HUES6 (cell line): ENCODE data around the gene DLX6.
"Not testable (repeated sequence)": the region's sequence is repeated elsewhere in the genome, so short reads cannot be mapped to it uniquely, and the experiment has no call there.

Source experiments
- H3K27ac ChIP-seq: 2 replicates; pipeline ENCODE4 v1.7.0; 2013; ENCODE audit warnings: low read depth, mild to moderate bottlenecking, low read length, inconsistent platforms
- H3K27me3 ChIP-seq: 2 replicates; pipeline ENCODE4 v1.6.1; 2013; ENCODE audit warnings: low read length; ENCODE audit not compliant: control insufficient read depth, insufficient read depth
- H3K36me3 ChIP-seq: 2 replicates; pipeline ENCODE4 v1.6.1; 2013; ENCODE audit warnings: low read length; ENCODE audit not compliant: control insufficient read depth, insufficient read depth
- H3K4me1 ChIP-seq: 2 replicates; pipeline ENCODE4 v1.6.1; 2013; ENCODE audit warnings: low read length; ENCODE audit not compliant: control insufficient read depth, insufficient read depth
- H3K4me3 ChIP-seq: 2 replicates; pipeline ENCODE4 v1.5.1; 2013; ENCODE audit warnings: low read depth, low read length
- H3K9ac ChIP-seq: one replicate; pipeline ENCODE4 v1.6.1; 2013; ENCODE audit warnings: mild to moderate bottlenecking, low read length
- H3K9me3 ChIP-seq: 2 replicates; pipeline ENCODE4 v1.6.1; 2013; ENCODE audit warnings: low read depth, low read length; ENCODE audit not compliant: control insufficient read depth, insufficient read depth

The DLX6 gene

DNA sequence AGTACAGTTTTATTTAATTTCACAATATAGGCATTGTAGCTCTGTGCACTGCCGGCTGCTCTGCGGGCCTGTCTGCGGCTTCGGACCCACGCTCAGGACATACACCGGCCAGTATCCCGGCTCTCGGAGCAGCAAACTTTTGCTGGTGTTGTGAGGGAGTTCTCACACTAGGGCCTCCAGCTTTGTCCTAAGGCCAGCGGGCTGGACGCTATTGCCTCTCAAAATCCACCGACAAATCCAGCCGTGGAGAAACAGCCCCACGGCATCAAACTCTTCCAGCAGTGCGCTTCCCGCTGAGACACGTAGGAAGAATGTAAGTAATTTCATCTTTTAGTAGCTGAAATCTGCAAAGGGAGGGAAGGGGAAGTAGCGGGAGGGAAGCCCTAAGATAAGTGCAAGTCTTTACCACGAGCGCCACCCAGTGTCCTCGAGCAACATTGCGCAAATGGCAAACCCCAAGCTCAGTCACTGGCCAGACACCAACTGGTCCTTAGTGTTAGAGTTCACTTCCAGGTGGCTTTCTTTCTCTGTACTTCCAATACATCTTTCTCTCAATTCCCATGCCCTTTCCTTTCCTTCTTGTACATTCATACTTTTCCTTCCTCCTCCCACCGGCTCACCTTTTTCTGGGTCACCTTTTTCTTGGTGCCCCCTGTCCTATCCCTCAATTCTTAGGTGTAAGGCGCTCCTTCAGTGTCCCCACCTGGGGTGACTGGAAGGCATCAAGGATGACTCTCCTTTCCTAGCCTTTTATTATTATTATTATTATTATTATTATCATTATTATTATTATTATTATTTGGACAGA is 22.3 kb downstream of the DLX6 start:
- H3K9ac ChIP-seq = no peak overlapping the region
- peaks cover 46% of the 10 kb centered on the region for H3K4me1 ChIP-seq
- H3K27ac ChIP-seq = no peak overlapping the region
- peak overlapping the region; percentile 46 for H3K4me3 ChIP-seq
- no peaks in the 10 kb centered on the region for H3K36me3 ChIP-seq
- H3K27me3 ChIP-seq = peaks cover 88% of the 10 kb centered on the region
- no peaks in the 10 kb centered on the region for H3K9me3 ChIP-seq

DNA sequence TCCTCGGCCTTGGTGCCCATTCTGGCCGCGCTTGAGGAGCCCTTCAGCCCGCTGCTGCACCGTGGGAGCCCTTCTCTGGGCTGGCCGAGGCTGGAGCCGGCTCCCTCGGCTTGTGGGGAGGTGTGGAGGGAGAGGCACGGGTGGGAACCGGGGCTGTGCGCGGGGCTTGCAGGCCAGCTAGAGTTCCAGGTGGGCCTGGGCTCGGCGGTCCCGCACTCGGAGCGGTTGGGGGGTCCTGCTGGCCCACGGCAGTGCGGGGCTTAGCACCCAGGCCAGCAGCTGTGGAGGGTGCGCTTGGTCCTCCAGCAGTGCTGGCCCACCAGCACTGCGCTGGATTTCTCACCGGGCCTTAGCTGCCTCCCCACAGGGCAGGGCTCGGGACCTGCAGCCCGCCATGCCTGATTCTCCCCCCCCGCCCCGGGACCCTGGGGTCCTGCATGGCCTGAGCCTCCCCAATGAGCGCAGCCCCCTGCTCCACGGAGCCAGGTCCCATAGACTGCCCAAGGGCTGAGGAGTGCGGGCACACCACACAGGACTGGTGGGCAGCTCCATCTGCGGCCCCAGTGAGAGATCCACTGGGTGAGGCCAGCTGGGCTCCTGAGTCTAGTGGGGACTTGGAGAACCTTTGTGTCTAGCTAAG is 29.0 kb downstream of the DLX6 start:
- H3K9me3 ChIP-seq, H3K27ac ChIP-seq, H3K4me1 ChIP-seq, H3K4me3 ChIP-seq, H3K9ac ChIP-seq, H3K36me3 ChIP-seq: not testable (repeated sequence)
- peaks cover 26% of the 10 kb centered on the region for H3K27me3 ChIP-seq

DNA sequence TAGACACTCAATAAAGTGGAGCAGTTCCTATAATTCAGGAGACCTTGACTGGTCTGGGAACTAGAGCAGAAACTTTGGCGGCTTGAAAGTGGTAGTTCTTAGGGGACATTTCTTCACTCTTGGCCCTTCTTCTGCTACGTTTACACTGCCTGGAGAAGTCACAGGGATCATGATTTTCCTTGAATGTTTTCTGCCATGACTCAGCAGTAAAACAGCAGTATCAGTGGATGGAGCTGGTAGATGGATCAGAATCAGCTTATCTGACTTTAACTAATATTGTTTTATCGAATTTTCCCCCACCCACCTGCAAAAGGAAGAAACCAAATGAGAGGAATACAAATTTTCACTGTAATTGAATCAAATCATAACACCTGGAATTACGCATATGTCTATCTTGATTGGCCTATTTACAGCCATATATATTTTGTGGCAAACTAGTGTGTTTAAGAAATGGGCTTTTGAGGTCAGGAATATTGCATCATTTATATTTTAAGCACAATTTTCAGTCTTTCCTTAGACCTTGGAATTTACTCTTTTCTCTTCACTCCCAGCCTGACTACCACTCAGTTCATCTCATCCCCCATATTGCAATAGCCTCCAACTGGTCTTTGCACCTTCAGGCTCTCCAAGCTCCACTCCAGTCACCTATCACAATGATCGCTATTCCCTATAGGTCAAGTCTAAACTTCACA is 34.2 kb downstream of the DLX6 start:
- Histone ChIP-seq H3K36me3 (no peaks in the 10 kb centered on the region), H3K27me3 (peaks cover 10% of the 10 kb centered on the region; the same call in 1 of the 2 replicates), H3K4me1 (no peaks in the 10 kb centered on the region), H3K9me3 (no peaks in the 10 kb centered on the region), H3K9ac (no peak overlapping the region), H3K4me3 (no peak overlapping the region), H3K27ac (no peak overlapping the region)

DNA sequence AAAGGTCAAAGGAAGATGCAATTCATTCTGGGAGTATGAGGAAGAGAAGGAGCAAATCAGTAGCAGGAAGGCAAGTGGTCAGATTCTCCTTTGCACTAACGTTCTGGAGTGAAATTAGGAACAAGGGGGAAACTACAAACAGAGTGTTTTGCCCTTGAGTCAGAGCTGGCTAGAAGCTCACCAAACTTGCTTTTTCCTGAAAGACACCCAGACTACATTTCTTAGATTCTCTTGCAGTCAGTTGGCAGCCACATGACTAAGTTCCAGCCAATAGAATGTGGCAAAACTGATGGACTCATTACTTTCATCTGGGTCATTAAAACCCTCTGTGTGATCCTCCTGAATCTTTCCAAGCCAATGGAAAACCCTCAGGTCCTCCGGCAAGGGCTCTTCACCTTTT is 37.9 kb downstream of the DLX6 start:
- no peak overlapping the region for H3K4me3 ChIP-seq
- no peaks in the 10 kb centered on the region for H3K4me1 ChIP-seq
- peaks cover 16% of the 10 kb centered on the region; the same call in 1 of the 2 replicates for H3K27me3 ChIP-seq
- no peaks in the 10 kb centered on the region for H3K9me3 ChIP-seq
- no peak overlapping the region for H3K9ac ChIP-seq
- H3K27ac ChIP-seq = no peak overlapping the region
- no peaks in the 10 kb centered on the region for H3K36me3 ChIP-seq
